NCI-H1092 (cell line): ENCODE results near the gene AMDHD1.
"Not testable (repeated sequence)": the region's sequence is repeated elsewhere in the genome, so short reads cannot be mapped to it uniquely, and the experiment has no call there.

Source experiments
- DNase-seq: peaks from one replicate; lab custom pipeline; 2025; lab: John Stamatoyannopoulos, UW

The AMDHD1 gene

DNA sequence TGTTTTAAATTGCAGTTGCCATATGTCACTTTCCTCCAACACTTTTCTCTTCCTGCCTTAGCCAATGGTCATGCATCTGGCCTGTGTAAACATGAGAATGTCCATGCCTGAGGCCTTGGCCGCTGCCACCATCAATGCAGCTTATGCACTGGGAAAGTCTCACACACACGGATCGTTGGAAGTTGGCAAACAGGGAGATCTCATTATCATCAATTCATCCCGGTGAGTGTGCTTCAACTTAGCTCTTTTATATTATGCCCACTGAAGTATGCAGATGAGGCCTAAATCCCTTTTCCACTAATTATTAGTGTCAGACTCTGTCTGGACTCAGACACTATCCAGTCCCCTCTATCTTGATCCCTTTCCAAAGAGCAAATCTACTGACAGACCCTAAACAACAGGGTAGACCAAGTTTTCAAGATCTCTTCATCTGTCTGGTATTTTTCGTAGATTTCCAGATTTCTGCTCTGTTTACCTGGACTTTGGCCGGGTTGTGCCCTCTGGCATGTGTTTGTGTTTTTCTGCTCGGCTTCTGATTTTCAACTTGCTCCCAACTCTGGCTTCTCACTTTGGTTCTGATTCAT, 23.2 kb downstream of the AMDHD1 start:
- no peak for DNase-seq

DNA sequence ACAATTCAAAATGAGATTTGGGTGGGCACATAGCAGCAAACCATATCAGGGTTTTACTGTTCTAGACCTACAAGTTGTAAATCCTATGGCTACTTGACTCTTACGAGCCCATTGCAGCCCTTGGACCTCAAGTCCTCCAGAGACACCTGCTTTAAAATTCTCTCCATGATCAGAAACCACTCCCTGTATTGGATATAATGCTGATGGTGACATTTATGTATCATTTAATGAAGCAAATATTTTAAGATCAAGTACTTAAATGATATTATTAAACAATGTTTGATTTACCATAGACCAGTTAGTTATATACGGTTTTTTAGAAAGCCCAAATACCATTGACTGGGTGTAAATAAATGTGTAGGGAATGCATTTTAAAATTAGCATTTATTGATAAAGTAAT, 24.2 kb downstream of the AMDHD1 start:
- no peak for DNase-seq

DNA sequence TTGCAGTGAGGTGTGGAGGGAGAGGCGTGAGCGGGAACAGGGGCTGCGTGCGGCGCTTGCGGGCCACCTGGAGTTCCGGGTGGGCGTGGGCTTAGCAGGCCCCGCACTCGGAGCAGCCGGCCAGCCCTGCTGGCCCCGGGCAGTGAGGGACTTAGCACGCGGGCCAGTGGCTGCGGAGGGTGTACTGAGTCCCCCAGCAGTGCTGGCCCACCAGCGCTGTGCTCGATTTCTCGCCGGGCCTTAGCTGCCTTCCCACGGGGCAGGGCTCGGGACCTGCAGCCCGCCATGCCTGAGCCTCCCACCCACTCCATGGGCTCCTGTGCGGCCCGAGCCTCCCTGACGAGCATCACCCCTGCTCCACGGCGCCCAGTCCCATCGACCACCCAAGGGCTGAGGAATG, 26.0 kb downstream of the AMDHD1 start:
- DNase-seq: not testable (repeated sequence)

DNA sequence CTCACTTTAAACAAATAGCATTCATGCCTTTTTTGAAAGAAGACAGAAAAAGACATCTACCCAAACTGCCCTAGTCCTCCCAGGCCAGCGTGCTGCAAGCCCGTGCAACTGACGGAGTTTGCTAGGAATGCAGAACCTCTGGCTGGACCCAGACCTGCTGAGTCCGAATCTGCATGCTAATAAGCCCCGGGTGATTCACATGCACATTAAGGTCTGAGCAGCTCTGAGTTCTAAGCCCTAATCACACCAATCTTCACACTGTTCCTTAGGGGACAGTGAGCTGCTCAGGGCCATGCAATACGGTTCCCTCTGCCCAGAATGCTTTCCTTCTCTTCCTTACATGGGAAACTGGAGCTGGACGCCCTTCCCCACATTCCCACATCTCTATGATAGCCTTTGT, 27.8 kb downstream of the AMDHD1 start:
- DNase-seq: no peak

DNA sequence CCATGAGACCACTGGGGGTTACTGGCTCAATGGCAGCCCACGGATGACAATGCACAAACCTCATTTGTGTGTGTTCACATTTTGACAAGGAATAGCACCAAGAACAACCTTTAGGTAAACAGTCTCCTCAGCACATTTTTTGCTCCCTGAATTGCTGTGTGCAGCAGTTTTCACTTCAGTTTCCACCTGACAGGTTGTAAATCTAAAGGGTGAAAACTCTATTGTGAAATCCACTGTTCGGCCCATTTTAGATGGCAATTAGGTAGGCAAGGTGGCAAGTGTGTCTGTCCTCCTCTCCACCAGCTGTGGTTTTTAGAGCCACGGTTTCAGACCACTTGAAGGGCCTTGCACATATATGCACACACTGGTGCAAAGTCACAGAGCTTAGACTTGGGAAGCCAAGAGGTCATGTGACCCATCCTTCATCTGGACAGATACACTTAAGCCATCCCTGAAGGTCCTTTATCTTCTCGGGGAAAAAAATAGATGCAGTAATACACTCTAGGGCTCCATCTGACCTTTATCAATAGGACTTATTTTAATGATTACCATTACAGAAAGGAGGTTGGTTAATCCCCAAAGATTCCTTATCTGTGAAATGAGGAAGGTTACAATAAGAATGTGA, 29.8 kb downstream of the AMDHD1 start:
- DNase-seq: no peak

DNA sequence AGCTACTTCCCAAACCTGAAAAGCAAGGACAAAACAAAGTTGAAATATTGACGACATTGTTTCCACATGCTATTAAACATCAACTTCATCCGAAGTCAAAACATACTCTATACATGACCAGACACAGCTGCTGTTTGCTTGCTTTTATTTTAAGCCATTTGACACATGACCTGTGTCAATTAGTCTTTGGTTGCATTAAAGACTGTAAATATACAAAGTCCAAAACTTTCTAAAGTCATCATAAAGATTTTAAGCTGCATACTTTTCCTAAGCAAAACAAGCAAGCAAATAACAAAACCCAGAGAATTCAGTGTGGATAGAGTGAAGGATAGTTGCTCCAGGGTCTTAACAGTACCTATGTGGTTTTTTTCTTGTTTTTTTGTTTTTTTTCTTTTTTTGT, 31.2 kb downstream of the AMDHD1 start:
- no peak for DNase-seq

DNA sequence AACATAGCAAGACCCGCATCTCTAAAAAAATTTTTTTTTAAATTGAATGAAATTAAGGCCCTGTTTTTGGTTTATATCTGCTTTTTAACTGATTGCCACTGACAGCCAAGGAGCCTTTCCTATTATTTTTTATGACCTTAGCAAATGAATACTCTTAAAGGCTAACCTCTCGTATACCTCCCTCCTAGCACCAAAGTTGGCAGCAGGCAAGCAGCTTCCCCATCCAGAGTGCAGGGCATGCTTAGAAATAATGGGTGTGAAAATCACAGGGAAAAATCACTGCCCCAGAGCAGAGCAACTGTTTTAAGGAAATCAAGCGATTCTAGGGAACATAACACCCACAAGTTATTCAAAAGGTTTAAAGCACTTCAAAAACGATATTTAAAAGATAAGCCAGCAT, 32.4 kb downstream of the AMDHD1 start:
- no peak for DNase-seq

DNA sequence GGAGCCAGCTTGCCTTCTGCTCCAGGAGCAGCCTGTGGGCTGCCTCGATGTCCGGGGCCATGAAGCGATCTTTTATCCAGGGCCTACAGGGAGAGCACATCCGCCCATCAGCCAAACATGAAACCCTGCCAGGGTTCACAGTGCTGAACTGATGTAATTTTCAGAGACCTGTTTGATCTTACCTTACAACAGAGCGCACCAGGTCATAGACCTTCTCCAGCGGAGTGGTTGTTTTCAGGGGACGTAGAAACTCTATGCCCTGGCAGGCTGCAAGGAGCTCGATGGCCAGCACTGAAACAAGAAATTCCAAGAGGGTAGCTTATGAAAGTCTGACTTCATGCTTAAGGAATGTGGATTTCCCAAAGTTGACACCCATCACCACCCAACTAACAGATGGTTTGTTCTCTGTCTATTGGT, 33.3 kb downstream of the AMDHD1 start:
- DNase-seq: no peak

DNA sequence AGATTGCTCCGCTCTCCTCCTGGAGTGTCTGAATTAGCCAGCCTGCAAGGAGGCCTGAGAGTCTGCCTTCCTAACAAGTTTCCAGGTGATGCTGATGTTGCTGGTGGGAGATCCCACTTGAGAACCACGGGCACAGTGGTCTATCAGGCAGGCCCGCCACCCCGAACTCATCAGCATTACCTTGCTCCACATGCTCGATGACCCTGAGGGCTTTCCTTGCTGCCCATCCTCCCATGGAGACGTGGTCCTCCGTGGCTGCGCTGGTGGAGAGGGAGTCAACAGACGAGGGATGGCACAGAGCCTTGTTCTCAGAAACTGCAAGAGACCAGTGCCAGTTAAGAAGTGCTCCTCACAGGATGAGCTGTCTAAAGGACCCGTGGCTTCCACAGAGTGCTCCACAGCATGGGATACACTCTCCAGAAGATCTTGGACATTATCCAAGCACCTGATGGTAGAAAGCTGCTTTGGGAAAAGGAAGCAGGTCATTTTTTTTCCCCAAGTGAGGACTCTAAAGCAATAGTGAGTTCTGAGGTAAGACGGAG, 34.7 kb downstream of the AMDHD1 start:
- no peak for DNase-seq

DNA sequence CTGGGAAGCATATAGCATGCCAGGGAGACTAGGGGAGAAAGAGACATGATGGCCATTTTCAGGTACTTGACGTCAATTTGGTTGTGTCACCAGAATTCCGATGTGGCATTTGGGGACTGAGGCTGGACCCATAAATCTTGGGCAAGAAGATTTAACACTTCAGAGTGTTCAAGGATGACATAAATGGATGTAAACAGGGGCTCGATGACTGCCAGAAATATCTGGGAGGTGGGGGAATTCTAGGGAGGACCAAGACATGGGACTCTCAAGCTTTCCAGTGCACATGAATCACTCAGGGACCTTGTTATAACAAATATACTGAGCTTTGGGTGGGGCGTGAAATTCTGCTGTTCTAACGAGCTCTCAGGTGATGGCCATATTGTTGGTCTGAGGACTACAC, 35.2 kb downstream of the AMDHD1 start:
- no peak for DNase-seq

DNA sequence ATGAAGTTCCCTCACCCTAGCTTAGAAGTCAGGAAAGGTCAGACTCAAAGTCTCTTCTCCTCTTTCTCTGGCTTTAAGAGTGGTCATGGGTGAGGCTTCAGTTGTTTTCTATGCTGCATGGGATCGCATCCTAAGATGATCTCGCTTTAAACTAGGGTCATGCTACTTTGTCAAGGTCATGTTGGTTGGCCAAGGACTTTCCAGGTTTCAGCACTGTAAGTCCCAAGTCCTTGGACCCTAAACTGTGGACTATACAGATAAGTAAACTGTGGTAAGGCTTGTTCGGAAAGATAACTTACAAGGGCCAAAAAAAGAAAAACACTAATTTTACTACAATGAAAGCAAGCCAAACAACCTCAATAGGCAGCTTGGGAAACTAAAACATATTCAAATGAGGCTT, 35.6 kb downstream of the AMDHD1 start:
- no peak for DNase-seq

DNA sequence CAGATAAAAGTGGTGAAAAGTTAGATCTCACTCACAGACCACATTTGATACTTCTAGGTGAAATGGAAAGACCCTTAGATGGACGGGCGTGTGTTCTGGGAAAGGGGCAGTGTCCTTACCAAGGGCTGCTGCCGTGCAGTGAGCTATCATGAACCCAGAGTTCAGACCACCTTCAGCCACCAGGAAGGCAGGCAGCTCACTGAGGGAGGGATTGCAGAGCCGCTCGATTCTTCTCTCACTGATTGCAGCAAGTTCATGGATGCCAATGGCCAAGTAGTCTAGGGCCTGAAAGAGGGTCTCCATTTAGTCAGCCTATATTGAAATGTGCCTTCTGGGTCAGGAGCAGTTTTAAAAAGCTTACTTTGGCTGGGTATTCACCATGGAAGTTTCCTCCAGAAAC, 37.3 kb downstream of the AMDHD1 start:
- no peak for DNase-seq

DNA sequence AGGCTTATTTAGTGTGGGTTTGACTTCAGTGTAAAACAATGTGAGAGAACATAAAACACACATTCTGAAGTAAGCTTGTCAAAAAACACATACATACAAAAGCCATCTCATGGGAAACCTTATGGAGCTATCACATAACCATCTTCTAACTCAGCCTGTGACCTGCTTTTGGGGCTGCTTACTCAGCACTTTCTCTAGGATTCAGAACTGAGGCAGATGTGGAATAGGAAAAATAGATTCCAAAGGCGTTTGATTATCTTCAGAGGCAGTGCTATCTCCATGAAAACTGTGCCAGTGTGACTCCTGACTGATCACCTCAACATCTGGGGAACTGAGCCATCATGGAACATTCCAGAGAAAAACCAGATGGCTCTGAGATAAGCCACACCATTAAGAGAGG, 39.5 kb downstream of the AMDHD1 start:
- no peak for DNase-seq

DNA sequence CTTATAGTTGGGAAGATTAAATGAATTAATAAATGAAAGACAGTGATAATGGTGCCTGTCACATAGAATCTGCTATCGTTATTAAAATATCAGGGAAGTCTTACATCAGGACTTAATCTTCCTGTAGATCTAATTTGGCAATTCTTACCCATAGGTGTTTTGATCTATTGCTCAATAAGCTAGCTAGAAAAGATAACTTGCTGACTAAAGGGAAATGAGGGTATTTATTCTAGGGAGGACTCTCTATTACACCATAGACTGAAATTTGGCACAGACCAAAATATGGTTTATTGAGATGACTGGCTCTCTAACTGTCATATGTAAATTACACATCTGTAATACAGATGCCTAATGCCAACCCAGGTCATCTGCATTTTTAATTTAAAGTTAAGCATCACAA, 41.6 kb downstream of the AMDHD1 start:
- DNase-seq: no peak

DNA sequence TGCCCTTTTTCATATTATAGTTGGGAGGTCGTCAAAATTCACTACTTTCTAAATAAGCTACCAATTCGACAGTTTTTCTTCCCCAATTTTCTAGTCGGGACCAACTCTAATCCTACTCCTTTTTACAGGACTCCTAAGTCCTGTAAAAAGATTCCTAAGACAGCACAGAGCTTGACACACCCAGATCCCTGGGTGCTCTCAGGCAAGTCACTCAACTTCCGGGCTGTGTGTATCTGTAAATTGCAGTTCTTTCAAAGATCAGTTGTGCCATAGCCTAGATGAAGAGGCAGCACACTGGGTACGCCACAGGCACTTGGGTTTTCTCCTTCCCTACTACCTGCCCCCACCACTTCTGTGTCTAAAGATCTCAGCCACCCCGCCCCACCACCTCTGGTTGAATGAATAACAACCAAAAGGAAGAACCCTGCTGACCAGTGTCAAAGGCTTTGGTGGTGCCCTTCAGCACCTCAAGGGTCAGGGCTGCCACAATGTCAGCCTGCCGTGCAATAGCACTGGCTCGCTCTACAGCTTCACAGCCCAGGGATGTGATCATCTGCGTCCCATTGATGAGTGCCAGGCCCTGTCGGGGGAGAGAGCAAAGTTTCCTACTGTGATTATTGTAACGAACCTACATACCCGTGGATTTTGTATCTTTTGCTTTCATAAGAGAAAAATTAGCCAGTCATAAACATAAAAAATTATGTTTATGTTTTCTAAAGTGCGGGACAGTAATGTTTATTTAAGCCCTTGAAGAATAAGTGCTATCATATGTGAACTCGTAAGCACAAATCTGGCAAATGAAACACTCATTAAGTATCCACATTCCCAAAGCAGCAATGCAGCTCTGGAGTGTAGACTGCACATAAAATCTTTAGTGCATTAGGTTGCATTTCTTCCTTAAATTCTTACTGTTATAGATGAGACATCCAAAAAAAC, 43.8 kb downstream of the AMDHD1 start:
- no peak for DNase-seq

DNA sequence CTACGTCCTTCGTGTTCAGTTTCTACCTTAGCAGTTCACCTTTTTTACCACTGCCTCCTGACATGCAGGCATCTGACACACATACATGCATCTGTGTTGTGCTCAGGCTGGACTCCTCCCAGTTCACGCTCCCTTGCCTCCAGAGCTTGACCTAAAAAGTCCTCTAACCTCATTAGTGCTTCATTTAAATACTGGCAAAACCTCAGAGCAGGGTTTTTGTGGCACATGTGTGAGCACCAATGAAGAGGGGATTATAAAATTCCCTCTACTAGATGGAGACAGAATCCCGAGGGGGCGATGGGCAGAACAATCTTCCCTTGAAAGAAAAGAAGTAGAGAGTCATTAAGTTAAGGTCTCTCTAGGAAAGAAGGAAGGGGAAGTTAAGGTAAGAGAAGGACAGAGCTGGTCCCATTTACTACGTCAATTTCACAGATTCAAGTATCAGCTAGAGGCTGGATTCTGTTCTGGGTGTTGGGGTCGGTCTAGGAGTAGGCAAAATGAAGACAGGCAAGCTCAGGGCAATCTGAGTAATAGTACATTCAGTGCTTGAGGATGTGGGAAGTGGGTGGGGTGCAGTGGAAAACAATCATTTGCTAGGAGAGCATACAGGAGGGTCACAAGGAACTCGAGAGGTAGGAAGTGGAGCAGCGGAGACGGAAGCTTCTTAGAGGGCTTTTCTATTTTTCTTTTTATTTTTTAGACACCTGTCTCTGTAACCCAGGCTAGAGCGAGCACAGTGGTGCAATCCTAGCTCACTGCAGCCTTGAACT, 45.6 kb downstream of the AMDHD1 start:
- DNase-seq: no peak

DNA sequence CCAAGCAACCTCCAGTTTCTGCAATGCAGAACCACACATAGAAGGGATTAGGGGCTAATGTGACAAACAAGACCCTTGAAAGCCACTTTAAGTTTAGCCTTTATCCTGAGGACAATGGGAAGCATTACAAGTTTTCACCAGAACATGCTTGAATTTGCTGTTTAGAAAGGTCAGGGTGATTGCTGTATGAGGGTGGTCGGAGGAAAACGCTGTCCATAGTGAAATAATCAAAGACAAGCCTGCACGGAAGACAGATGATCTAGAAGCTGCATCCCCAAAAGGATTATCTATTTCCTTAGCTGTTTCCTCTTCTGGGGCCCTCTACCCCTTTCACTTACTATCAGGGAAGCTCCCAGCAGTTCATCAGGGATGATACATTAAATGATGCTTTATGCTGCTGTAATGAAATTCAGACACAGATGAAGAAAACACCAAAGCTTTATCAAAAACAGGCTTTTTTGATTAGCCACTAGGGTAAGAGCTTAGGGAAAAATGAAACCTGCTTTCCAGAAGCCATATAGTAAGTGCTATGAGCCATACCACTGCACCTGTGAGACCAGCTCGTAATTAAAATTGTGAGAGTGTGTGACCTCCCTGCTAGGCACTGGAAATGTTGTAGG, 46.5 kb downstream of the AMDHD1 start:
- no peak for DNase-seq

DNA sequence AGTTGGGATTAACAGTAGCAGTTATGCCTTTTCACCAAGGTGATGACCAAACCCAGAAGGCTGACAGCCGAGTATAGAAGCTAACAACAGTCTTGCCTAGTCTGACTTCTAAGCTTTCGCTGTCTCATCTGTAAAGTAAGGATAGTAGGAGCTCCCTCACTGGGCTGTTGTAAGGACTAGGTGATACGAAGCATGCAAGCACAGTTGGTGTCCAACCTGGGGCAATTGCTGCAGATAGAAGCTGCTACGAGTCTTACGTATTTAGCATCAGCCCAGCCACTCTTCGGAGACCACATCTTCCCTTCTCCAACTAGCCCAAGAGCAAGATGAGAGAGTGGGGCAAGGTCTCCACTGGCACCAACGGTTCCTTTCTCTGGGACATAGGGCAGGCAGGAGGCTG, 47.0 kb downstream of the AMDHD1 start:
- DNase-seq: no peak

DNA sequence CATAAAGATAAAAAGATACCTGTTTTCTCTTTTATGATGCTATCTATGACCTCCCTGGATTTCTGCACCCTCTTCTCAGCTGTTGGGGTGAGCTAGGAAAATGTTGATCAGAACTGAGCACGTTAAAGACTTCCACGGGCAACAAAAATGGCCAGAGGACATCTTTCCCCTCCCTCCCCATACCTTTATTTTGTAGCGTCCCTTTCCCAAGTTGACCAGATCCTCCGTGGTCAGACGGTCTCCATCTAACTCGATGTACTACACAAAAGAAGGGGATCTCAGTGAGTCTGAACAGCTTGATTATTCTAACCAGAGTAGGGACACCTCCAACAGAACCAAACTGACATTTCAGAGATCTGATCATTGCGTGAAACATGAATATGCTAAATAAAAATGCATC, 50.8 kb downstream of the AMDHD1 start:
- DNase-seq: no peak

DNA sequence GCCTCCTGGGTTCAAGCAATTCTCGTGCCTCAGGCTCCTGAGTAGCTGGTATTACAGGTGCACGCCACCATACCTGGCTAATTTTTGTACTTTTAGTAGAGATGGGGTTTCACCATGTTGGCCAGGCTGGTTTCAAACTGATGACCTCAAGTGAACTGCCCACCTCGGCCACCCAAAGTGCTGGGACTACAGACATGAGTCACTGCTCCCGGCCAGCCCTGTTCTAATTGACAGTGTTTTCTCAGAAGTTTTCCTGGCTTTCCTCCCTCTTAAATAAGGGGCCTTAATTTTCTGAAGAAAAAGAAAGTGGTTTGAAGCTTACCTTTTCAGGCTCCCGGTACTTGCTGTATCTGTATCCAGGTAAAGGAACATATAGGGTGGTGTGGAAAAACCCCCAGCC, 51.3 kb downstream of the AMDHD1 start:
- no peak for DNase-seq

DNA sequence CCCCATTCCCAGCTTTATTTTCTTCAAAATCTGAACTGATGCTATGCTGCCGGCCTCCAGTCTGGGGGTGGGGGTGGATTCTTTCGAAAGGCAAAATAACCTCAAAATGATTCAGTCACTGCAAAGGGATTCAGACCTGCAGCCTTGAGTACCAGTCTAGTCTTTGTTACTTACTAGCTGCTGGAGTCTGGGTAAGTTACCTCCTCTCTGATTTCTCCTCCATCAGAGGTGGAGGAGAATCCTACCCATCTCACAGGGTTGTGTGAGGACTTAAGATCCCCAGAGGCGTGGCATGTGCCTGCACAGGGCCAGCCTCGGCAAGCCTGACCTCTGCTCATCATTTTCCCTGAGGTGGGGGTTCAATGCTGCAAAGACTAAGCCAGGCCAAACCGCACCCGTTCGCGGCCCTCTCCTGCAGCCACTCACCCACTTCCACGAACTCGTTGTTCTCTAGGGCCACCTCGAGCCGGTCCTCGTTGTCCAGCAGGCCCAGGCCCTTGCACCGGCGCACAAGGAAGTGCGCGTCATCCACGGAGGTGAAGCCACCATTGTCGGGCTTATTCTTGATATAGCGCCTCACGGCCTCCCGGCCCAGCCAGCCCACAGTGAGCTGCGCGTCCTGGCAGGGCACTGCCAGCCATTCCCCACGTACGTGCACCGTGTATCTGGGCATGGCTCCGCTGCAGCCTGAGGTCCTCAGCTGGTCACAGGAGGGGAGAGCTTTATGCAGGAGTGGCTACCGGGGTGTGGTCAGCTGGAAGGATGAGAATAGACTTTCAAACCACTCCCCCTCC, 52.3 kb downstream of the AMDHD1 start:
- DNase-seq: no peak
